Measurements from ENCODE around the gene RAB3C. TPM values are rescaled to one million over a fixed set of nuclear protein-coding genes. Genes with fewer than 3 reads are reported as not detected.
A peak's percentile ranks its signal among the peaks of the same experiment; 100 is the strongest.

Gene RAB3C
- total and polyA plus RNA-seq, 2 experiments from 2014 or later, result 15.0 to 30.6 TPM

DNA sequence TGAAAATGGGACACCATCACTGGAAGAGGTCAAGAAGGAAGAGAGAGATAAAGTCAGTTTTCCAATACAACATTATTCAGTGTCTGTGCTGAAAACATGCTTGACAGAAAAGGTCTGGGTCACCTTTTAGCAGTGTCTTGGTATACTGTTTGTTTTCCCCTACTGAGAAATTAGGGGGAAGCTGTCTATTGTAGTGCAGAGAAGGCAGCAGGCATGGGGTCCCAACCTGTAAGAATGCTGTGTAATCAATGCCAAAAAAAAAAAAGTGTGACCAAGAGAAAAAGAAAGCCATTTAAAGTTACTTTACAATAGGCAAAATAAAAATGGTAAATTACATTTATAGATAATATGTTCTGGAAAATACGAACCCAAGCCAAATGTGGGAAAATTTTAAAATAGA lies 139.3 kb downstream of the RAB3C start:
- Mint-ChIP-seq H3K4me3 (0 out of 3 replicates have a peak overlapping the region, but pooled peaks have one; percentile 8), H3K4me1 (peaks cover 53% of the 10 kb centered on the region), H3K36me3 (ENCODE audit: low read depth) (peaks cover 17% of the 10 kb centered on the region), H3K27me3 (ENCODE audit: insufficient read depth, low read depth, poor library complexity) (peaks cover 3% of the 10 kb centered on the region), H3K9me3 (peaks cover 12% of the 10 kb centered on the region; the same call in 2 of the 3 replicates), H3K27ac (no peak overlapping the region)
- no peaks in the 10 kb centered on the region for H3F3A ChIP-seq (replicated peaks; ENCODE audit: low read depth)
- peak; percentile 41 for DNase-seq (ENCODE audit: low spot score)
- no peaks in the 10 kb centered on the region for H3K79me2 ChIP-seq (replicated peaks; ENCODE audit: insufficient read depth)
- H3K36me3 ChIP-seq (ENCODE audit: insufficient read depth), result peaks cover 3% of the 10 kb centered on the region; the same call in 1 of the 2 replicates
- TF ChIP-seq JUNB (IDR thresholded peaks at IDR 0.05; ENCODE audit: unreplicated experiment) (no peak), CTCF (conservative IDR thresholded peaks at IDR 0.05; ENCODE audit: low read depth in 2 of 2) (no peak), ZNF114 (CRISPR knock-in tag; IDR thresholded peaks at IDR 0.05) (no peak), ETS1 (IDR thresholded peaks at IDR 0.05) (no peak), CREB1 (CRISPR knock-in tag; IDR thresholded peaks at IDR 0.05; ENCODE audit: low read depth) (no peak), EZH2phosphoT487 (IDR thresholded peaks at IDR 0.05; ENCODE audit: unreplicated experiment) (no peak), POLR2AphosphoS5 (IDR thresholded peaks at IDR 0.05; ENCODE audit: low read depth) (no peak), EZH2 (IDR thresholded peaks at IDR 0.05; ENCODE audit: low read depth, unreplicated experiment) (no peak), STAT1 (IDR thresholded peaks at IDR 0.05; ENCODE audit: unreplicated experiment) (no peak), NANOG (IDR thresholded peaks at IDR 0.05; ENCODE audit: borderline replicate concordance) (no peak), ZNF331 (CRISPR knock-in tag; IDR thresholded peaks at IDR 0.05; ENCODE audit: low read depth) (no peak)
- TF ChIP-seq, protein P1, sequence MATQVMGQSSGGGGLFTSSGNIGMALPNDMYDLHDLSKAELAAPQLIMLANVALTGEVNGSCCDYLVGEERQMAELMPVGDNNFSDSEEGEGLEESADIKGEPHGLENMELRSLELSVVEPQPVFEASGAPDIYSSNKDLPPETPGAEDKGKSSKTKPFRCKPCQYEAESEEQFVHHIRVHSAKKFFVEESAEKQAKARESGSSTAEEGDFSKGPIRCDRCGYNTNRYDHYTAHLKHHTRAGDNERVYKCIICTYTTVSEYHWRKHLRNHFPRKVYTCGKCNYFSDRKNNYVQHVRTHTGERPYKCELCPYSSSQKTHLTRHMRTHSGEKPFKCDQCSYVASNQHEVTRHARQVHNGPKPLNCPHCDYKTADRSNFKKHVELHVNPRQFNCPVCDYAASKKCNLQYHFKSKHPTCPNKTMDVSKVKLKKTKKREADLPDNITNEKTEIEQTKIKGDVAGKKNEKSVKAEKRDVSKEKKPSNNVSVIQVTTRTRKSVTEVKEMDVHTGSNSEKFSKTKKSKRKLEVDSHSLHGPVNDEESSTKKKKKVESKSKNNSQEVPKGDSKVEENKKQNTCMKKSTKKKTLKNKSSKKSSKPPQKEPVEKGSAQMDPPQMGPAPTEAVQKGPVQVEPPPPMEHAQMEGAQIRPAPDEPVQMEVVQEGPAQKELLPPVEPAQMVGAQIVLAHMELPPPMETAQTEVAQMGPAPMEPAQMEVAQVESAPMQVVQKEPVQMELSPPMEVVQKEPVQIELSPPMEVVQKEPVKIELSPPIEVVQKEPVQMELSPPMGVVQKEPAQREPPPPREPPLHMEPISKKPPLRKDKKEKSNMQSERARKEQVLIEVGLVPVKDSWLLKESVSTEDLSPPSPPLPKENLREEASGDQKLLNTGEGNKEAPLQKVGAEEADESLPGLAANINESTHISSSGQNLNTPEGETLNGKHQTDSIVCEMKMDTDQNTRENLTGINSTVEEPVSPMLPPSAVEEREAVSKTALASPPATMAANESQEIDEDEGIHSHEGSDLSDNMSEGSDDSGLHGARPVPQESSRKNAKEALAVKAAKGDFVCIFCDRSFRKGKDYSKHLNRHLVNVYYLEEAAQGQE (IDR thresholded peaks at IDR 0.05; ENCODE audit: unreplicated experiment), result no peak
- TF ChIP-seq, protein P2, sequence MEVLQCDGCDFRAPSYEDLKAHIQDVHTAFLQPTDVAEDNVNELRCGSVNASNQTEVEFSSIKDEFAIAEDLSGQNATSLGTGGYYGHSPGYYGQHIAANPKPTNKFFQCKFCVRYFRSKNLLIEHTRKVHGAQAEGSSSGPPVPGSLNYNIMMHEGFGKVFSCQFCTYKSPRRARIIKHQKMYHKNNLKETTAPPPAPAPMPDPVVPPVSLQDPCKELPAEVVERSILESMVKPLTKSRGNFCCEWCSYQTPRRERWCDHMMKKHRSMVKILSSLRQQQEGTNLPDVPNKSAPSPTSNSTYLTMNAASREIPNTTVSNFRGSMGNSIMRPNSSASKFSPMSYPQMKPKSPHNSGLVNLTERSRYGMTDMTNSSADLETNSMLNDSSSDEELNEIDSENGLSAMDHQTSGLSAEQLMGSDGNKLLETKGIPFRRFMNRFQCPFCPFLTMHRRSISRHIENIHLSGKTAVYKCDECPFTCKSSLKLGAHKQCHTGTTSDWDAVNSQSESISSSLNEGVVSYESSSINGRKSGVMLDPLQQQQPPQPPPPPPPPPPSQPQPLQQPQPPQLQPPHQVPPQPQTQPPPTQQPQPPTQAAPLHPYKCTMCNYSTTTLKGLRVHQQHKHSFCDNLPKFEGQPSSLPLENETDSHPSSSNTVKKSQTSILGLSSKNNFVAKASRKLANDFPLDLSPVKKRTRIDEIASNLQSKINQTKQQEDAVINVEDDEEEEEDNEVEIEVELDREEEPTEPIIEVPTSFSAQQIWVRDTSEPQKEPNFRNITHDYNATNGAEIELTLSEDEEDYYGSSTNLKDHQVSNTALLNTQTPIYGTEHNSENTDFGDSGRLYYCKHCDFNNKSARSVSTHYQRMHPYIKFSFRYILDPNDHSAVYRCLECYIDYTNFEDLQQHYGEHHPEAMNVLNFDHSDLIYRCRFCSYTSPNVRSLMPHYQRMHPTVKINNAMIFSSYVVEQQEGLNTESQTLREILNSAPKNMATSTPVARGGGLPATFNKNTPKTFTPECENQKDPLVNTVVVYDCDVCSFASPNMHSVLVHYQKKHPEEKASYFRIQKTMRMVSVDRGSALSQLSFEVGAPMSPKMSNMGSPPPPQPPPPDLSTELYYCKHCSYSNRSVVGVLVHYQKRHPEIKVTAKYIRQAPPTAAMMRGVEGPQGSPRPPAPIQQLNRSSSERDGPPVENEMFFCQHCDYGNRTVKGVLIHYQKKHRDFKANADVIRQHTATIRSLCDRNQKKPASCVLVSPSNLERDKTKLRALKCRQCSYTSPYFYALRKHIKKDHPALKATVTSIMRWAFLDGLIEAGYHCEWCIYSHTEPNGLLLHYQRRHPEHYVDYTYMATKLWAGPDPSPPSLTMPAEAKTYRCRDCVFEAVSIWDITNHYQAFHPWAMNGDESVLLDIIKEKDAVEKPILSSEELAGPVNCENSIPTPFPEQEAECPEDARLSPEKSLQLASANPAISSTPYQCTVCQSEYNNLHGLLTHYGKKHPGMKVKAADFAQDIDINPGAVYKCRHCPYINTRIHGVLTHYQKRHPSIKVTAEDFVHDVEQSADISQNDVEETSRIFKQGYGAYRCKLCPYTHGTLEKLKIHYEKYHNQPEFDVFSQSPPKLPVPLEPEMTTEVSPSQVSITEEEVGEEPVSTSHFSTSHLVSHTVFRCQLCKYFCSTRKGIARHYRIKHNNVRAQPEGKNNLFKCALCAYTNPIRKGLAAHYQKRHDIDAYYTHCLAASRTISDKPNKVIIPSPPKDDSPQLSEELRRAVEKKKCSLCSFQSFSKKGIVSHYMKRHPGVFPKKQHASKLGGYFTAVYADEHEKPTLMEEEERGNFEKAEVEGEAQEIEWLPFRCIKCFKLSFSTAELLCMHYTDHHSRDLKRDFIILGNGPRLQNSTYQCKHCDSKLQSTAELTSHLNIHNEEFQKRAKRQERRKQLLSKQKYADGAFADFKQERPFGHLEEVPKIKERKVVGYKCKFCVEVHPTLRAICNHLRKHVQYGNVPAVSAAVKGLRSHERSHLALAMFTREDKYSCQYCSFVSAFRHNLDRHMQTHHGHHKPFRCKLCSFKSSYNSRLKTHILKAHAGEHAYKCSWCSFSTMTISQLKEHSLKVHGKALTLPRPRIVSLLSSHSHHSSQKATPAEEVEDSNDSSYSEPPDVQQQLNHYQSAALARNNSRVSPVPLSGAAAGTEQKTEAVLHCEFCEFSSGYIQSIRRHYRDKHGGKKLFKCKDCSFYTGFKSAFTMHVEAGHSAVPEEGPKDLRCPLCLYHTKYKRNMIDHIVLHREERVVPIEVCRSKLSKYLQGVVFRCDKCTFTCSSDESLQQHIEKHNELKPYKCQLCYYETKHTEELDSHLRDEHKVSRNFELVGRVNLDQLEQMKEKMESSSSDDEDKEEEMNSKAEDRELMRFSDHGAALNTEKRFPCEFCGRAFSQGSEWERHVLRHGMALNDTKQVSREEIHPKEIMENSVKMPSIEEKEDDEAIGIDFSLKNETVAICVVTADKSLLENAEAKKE (CRISPR knock-in tag; IDR thresholded peaks at IDR 0.05), result no peak
- peaks cover 32% of the 10 kb centered on the region for H3K4me1 ChIP-seq (ENCODE audit: insufficient read depth)
- no peaks in the 10 kb centered on the region for H3K9me2 ChIP-seq (ENCODE audit: insufficient read depth)
- no peaks in the 10 kb centered on the region for H3K27me3 ChIP-seq (ENCODE audit: insufficient read depth)
- ATAC-seq, result peak; percentile 82
- H4K20me1 ChIP-seq (replicated peaks; ENCODE audit: insufficient read depth), result no peaks in the 10 kb centered on the region
- no peak overlapping the region for H3K4me3 ChIP-seq
- H3K27ac ChIP-seq (ENCODE audit: low read depth), result no peak overlapping the region
- H2AFZ ChIP-seq, result no peak overlapping the region
- H3K4me2 ChIP-seq, result peak overlapping the region; percentile 47
